Endothelial cell of hepatic sinusoid (primary cell): Measurements from ENCODE around the gene ERBB4.
"Not testable (repeated sequence)": the region's sequence is repeated elsewhere in the genome, so short reads cannot be mapped to it uniquely, and the experiment has no call there.

Experiments used
- in situ Hi-C: cut with HindIII; loops from 2 replicates; pipeline ENCODE4 v1.10.0; 2017; ENCODE audit warnings: low sequenced_read_pairs

The ERBB4 gene

DNA sequence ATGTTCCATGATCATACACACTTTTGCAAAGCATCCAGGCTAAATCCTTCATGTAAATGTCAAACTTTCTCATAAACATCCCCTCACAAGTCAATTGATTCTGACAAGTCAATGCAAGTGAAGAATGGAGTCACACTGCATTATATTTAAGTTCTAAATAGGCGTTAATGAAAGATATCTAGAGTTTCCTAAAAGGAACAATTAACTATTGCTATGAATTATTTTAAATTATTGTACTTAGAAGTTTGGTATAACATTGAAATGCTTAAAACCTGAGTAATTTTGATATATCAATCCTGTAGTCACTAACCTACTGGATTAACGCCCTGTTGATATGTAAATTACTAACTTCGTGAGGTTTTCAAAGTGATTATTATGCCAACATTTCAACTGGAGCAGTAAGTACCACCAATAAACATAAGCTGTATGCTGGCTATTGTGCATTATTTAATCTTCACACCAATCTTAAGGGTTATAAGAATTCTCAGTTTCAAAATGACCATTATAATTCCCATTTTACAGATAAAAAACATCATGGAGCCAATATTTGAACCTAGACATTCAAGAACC is 884.3 kb downstream of the ERBB4 start:
- in situ Hi-C loops: no loop called here

- in situ Hi-C loops: no loop called here
These were observed 886.3 kb downstream of the ERBB4 start for GRCh38 chr2:211652327-211652726.

- in situ Hi-C loops: no loop called here
These were observed 889.3 kb downstream of the ERBB4 start for GRCh38 chr2:211649331-211649730.

DNA sequence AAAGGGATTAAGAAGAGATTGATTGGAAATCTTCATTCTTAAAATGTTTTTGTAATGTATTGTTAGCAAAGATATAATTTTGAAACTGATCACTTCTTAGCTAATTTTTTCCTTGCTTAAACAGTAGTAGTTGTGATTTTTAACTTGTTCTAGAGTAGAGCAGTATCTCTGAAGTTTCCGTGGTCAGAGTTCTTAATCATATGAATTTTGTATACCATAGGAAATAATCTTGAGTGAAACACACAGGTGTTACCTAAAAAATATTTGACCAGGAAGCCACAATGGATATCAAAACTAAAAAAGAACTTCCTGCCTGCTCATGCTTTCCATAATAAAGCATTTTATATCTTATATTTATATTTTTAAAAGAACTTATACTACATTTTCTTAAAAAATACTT is 907.1 kb downstream of the ERBB4 start:
- in situ Hi-C loops: no loop called here

- in situ Hi-C loops: no loop called here
These were observed 915.5 kb downstream of the ERBB4 start for GRCh38 chr2:211623096-211623495.

- in situ Hi-C loops: no loop called here
These were observed 917.6 kb downstream of the ERBB4 start for GRCh38 chr2:211620986-211621385.

- in situ Hi-C loops: no loop called here
These were observed 920.8 kb downstream of the ERBB4 start for GRCh38 chr2:211617803-211618202.

- in situ Hi-C loops: no loop called here
These were observed 927.0 kb downstream of the ERBB4 start for GRCh38 chr2:211611621-211612020.

- in situ Hi-C loops: no loop called here
These were observed 927.5 kb downstream of the ERBB4 start for GRCh38 chr2:211611061-211611518.

DNA sequence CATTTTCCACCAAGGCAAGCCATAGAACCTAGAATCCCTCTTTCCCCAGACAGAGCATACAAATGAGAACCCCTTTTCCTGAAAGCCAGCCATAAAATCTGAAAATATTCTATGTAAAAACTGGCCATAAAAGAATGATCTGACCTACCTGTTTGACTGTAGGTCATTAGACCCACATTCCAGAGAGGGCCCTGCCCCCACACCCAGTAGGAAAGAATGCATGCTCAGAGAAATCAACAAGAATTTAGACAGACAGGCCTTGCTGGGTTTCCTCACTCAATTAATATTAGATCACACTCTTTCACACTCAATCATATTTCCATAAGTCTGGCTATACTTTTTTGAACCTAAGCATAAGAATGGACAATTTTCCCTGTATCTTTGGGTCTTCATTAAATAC is 929.5 kb downstream of the ERBB4 start:
- in situ Hi-C loops: no loop called here

GRCh38 chr2:211599146-211599545 is 939.5 kb downstream of the ERBB4 start:
- in situ Hi-C loops: no loop called here

DNA sequence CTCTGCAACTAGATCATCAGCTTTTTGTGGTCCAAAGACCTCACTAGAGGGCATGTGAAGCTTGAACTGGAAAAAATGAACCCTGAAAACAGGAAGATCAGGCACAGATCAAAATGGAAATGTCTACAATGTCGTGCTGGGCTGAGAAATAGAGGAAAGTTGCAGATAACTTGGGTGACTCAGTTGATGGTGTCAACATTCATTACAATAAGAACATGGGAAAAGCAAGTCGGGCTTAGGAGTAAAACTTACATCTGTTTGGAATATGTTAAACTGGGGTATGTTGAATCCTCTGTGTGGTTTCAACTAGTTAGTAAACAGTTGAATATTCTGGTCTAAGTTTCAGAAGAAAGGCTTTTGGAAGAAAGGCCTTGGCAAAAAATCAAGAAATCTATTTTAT is 940.4 kb downstream of the ERBB4 start:
- in situ Hi-C loops: no loop called here

- in situ Hi-C loops: not testable (repeated sequence)
These were observed 946.6 kb downstream of the ERBB4 start for GRCh38 chr2:211592006-211592405.

GRCh38 chr2:211591426-211591825 is 947.2 kb downstream of the ERBB4 start:
- in situ Hi-C loops: no loop called here

GRCh38 chr2:211568439-211568838 is 970.2 kb downstream of the ERBB4 start:
- in situ Hi-C loops: no loop called here

DNA sequence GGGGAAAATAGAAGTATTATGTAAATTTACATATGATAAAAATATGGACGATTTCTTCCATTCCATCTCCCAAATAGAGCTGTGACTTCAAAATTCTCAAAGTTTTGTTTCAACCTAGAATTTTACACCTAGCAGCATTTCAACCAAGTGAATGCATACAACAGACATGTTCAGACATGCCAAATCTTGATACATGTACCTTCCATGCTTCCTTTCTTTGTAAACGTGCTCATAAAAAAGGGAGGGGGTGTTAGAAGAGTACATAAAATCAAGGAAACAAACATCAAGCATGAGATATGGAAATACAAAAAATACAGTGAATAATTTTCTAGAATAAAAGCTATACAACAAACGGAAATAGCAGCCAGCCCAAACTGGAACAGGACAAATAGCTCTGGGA is 974.2 kb downstream of the ERBB4 start:
- in situ Hi-C loops: no loop called here

GRCh38 chr2:211545582-211545981 is 993.0 kb downstream of the ERBB4 start:
- in situ Hi-C loops: no loop called here

- in situ Hi-C loops: no loop called here
These were observed 1004.0 kb downstream of the ERBB4 start for GRCh38 chr2:211534632-211535031.

GRCh38 chr2:211524248-211524647 is 1014.4 kb downstream of the ERBB4 start:
- in situ Hi-C loops: not testable (repeated sequence)

- in situ Hi-C loops: no loop called here
These were observed 1022.1 kb downstream of the ERBB4 start for GRCh38 chr2:211516537-211516936.

GRCh38 chr2:211514049-211514448 is 1024.6 kb downstream of the ERBB4 start:
- in situ Hi-C loops: no loop called here

DNA sequence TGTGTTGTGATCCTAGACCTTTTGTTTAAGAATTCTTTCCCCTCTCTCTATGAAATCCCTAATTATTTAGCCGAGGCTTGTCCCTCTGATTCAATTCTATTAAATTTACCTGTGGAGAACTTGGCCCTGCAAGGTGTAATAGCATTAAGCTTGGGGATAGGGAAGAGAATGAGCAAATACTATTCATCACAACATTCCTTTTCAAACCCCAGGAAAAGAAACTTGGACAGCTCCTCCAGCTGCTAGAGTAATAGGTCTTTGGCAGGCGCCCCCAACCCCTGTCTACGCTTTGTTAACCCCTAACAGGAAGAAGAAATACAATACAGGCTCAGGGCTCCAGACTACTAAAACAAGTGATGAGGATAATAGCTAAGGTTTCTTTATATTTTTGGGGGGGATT is 1025.2 kb downstream of the ERBB4 start:
- in situ Hi-C loops: no loop called here

GRCh38 chr2:211512806-211513205 is 1025.8 kb downstream of the ERBB4 start:
- in situ Hi-C loops: no loop called here
